ENCODE results near the gene TUBA8.

- TF ChIP-seq EP300 (IDR thresholded peaks at IDR 0.05; ENCODE audit: borderline replicate concordance) (no peak), USF1 (IDR thresholded peaks at IDR 0.05) (no peak), NFIC (IDR thresholded peaks at IDR 0.05) (no peak), REST (IDR thresholded peaks at IDR 0.05; ENCODE audit: low read depth) (no peak), CEBPB (IDR thresholded peaks at IDR 0.05) (no peak), TEAD4 (IDR thresholded peaks at IDR 0.05) (no peak), TAF1 (IDR thresholded peaks at IDR 0.05; ENCODE audit: low read depth) (no peak), MAX (IDR thresholded peaks at IDR 0.05) (no peak)
Observed at GRCh38 chr22:18130699-18131429, 20.3 kb downstream of the TUBA8 start.
